Prostate gland (tissue), 2 donors: ENCODE measurements around the gene NLRP1.

Source experiments
- POLR2A ChIP-seq: fragments of 450-650 bp; IDR thresholded peaks from one replicate; pipeline ENCODE4 v1.6.1; 2016; ENCODE audit warnings: antibody characterized with exemption, mild to moderate bottlenecking
- TF ChIP-seq, protein P1 (sequence below), 4 experiments: fragments of 200-600 bp in 2 of 4; fragments of 450-650 bp in 2 of 4; sonication (generic) in 2 of 4; IDR thresholded peaks; 1 replicate in 3 of 4; 2 replicates in 1 of 4; pipeline ENCODE4 v1.5.1; 2016 to 2019; ENCODE audit warnings: antibody characterized with exemption in 4 of 4, mild to moderate bottlenecking in 2 of 4, moderate library complexity in 2 of 4

DNA sequence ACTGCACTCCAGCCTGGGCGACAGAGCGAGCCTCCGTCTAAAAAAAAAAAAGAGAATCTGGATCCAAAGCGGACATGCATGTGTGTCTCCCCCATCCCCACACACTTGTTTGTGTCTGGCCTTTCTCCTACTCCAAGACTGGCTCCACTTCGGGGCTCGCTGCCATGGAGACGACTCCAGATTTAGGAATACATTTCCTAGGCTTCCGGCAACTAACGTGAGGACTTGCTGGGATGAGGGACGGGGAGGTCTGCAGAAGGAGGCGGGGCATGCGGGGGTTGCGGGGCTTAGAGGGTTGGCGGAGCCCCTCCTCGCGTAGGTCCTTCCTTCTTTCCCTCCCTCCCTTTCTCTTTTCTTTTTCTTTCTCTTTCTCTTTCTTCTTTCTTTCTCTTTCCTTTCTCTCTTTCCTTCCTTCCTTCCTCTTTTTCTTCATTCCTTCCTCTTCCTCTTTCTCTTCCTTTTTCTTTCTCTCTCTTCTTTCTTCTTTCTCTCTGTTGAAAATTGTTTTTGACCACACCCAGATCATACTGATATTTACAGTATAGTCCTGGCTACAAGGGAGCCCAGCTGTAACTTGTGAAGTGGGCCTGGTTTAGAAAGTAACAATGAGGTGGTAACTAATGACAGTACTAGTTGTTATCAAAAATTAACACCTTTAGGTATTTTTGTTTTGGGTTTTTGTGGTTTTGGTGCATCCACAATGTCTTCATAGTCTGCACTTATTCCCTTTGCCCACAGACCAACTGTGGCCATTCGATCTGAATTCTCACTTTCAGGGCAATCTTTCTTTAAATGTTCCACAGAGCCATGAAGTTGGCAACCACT, 72.7 kb downstream of the NLRP1 start:
- TF ChIP-seq, protein P1, sequence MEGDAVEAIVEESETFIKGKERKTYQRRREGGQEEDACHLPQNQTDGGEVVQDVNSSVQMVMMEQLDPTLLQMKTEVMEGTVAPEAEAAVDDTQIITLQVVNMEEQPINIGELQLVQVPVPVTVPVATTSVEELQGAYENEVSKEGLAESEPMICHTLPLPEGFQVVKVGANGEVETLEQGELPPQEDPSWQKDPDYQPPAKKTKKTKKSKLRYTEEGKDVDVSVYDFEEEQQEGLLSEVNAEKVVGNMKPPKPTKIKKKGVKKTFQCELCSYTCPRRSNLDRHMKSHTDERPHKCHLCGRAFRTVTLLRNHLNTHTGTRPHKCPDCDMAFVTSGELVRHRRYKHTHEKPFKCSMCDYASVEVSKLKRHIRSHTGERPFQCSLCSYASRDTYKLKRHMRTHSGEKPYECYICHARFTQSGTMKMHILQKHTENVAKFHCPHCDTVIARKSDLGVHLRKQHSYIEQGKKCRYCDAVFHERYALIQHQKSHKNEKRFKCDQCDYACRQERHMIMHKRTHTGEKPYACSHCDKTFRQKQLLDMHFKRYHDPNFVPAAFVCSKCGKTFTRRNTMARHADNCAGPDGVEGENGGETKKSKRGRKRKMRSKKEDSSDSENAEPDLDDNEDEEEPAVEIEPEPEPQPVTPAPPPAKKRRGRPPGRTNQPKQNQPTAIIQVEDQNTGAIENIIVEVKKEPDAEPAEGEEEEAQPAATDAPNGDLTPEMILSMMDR (IDR thresholded peaks at IDR 0.05) = no peak
- TF ChIP-seq POLR2A = no peak
